Measurements from ENCODE around the gene CPLX4.

GRCh38 chr18:59268721-59269562, 49.5 kb downstream of the CPLX4 start:
- TF ChIP-seq TAF1 (IDR thresholded peaks at IDR 0.05; ENCODE audit: borderline replicate concordance, low read depth, low read length) (no peak), POLR2AphosphoS5 (IDR thresholded peaks at IDR 0.05; ENCODE audit: low read depth, low read length) (no peak), POLR2A (IDR thresholded peaks at IDR 0.05; ENCODE audit: low read depth, low read length) (no peak)

Measured in GM12892 (cell line).